K562 (cell line): Measurements from ENCODE around the gene ZNF782.

Experiments used
- JUNB ChIP-seq: fragments of 450-650 bp; formaldehyde crosslinking; conservative IDR thresholded peaks from 2 replicates; pipeline ENCODE4 v1.4.0; 2020; ENCODE audit warnings: mild to moderate bottlenecking
- ZNF3 ChIP-seq: fragments of 250-450 bp; sonication (Bioruptor Pico); IDR thresholded peaks from 2 replicates; pipeline ENCODE4 v1.5.0; 2021; ENCODE audit warnings: mild to moderate bottlenecking, moderate library complexity
- TF ChIP-seq, protein P1 (sequence below), 2 experiments: fragments of 450-650 bp in 1 of 2; sonication (generic) in 1 of 2; formaldehyde crosslinking; conservative IDR thresholded peaks; 2 replicates each; pipeline versions ENCODE4 v1.4.0 to v1.8.1; 2020 to 2022; ENCODE audit warnings: mild to moderate bottlenecking in 1 of 2, missing genetic modification reagents in 1 of 2
- TF ChIP-seq, protein P2 (sequence below): fragments of 250-450 bp; sonication (Bioruptor Pico); IDR thresholded peaks from 2 replicates; pipeline ENCODE4 v1.5.1; 2021; ENCODE audit warnings: mild to moderate bottlenecking
- TF ChIP-seq, protein P3 (sequence below): fragments of 150-350 bp; IDR thresholded peaks from 2 replicates; pipeline ENCODE4 v1.6.1; 2014; ENCODE audit warnings: low read depth, mild to moderate bottlenecking, low read length, borderline replicate concordance
- TF ChIP-seq, protein P4 (sequence below): sonication (generic); formaldehyde crosslinking; IDR thresholded peaks from 2 replicates; pipeline ENCODE4 v1.8.0; 2022; ENCODE audit warnings: missing genetic modification reagents, mild to moderate bottlenecking, borderline replicate concordance

DNA sequence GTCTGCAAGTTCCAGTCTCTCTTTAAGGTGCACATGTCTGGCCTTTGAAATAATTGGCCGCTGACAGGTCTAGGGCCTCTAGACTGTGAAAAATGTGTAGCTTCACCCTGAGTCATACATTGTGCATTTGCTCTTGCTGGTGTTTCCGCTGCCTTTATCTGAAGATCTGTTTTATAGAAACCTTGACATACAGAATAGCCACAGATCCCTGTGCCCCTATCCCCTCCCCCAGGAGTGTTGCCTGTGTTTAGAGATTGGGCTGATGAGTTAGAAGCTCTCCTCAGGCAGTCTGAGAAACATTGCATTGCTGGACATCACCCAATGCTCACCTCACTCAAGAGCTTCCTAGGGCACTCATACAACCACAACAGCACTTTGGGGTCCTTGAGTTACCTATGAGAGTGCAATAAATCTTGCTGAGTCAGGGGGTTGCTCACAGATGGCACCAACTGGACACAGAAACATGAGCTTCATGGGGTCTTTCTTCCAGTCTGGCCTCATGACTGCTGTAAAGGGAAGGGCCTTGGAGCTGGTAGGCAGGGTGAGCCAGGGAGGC lies 3.8 kb upstream of the ZNF782 start:
- TF ChIP-seq, protein P1, sequence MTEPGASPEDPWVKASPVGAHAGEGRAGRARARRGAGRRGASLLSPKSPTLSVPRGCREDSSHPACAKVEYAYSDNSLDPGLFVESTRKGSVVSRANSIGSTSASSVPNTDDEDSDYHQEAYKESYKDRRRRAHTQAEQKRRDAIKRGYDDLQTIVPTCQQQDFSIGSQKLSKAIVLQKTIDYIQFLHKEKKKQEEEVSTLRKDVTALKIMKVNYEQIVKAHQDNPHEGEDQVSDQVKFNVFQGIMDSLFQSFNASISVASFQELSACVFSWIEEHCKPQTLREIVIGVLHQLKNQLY (CRISPR knock-in tag; conservative IDR thresholded peaks at IDR 0.05) = no peak
- TF ChIP-seq, protein P2, sequence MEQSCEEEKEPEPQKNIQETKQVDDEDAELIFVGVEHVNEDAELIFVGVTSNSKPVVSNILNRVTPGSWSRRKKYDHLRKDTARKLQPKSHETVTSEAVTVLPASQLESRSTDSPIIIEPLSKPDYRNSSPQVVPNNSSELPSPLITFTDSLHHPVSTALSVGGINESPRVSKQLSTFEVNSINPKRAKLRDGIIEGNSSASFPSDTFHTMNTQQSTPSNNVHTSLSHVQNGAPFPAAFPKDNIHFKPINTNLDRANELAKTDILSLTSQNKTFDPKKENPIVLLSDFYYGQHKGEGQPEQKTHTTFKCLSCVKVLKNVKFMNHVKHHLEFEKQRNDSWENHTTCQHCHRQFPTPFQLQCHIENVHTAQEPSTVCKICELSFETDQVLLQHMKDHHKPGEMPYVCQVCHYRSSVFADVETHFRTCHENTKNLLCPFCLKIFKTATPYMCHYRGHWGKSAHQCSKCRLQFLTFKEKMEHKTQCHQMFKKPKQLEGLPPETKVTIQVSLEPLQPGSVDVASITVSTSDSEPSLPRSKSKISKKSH (CRISPR knock-in tag) = no peak
- TF ChIP-seq, protein P3, sequence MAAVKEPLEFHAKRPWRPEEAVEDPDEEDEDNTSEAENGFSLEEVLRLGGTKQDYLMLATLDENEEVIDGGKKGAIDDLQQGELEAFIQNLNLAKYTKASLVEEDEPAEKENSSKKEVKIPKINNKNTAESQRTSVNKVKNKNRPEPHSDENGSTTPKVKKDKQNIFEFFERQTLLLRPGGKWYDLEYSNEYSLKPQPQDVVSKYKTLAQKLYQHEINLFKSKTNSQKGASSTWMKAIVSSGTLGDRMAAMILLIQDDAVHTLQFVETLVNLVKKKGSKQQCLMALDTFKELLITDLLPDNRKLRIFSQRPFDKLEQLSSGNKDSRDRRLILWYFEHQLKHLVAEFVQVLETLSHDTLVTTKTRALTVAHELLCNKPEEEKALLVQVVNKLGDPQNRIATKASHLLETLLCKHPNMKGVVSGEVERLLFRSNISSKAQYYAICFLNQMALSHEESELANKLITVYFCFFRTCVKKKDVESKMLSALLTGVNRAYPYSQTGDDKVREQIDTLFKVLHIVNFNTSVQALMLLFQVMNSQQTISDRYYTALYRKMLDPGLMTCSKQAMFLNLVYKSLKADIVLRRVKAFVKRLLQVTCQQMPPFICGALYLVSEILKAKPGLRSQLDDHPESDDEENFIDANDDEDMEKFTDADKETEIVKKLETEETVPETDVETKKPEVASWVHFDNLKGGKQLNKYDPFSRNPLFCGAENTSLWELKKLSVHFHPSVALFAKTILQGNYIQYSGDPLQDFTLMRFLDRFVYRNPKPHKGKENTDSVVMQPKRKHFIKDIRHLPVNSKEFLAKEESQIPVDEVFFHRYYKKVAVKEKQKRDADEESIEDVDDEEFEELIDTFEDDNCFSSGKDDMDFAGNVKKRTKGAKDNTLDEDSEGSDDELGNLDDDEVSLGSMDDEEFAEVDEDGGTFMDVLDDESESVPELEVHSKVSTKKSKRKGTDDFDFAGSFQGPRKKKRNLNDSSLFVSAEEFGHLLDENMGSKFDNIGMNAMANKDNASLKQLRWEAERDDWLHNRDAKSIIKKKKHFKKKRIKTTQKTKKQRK = no peak
- TF ChIP-seq JUNB (no peak), ZNF3 (CRISPR knock-in tag) (no peak)
- TF ChIP-seq, protein P4, sequence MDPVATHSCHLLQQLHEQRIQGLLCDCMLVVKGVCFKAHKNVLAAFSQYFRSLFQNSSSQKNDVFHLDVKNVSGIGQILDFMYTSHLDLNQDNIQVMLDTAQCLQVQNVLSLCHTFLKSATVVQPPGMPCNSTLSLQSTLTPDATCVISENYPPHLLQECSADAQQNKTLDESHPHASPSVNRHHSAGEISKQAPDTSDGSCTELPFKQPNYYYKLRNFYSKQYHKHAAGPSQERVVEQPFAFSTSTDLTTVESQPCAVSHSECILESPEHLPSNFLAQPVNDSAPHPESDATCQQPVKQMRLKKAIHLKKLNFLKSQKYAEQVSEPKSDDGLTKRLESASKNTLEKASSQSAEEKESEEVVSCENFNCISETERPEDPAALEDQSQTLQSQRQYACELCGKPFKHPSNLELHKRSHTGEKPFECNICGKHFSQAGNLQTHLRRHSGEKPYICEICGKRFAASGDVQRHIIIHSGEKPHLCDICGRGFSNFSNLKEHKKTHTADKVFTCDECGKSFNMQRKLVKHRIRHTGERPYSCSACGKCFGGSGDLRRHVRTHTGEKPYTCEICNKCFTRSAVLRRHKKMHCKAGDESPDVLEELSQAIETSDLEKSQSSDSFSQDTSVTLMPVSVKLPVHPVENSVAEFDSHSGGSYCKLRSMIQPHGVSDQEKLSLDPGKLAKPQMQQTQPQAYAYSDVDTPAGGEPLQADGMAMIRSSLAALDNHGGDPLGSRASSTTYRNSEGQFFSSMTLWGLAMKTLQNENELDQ (CRISPR knock-in tag) = no peak
